Dermis blood vessel endothelial cell (primary cell): ENCODE data around the gene UTP3. TPM values are rescaled to one million over a fixed set of nuclear protein-coding genes. Genes with fewer than 3 reads are reported as not detected.
"Not testable (repeated sequence)": the region's sequence is repeated elsewhere in the genome, so short reads cannot be mapped to it uniquely, and the experiment has no call there.

Experiments
- DNase-seq: peaks from one replicate; pipeline ENCODE4 v3.0.0; 2010
- total RNA-seq: library from RNA; depleted of rRNA; stranded (reverse); fragments of >200 nt; gene quantifications from 2 replicates; pipeline ENCODE4 v1.2.3, GENCODE V29; 2014

The UTP3 gene
- total RNA-seq, 1 donor from 2014 or later = 20.8 TPM

DNA sequence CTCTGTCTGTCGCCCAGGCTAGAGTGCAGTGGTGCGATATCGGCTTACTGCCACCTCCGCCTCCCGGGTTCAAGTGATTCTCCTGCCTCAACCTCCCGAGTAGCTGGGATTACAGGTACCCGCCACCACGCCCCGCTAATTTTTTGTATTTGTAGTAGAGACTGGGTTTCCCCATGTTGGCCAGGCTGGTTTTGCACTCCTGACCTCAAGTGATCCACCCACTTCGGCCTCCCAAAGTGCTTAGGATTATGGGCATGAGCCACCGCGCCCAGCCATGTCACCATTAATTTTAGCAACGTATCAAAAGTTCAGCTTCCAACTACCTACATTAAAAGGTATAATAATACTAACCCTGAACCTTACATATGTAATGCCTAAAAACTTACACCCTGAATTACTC is 940 bp upstream of the UTP3 start:
- no peak for DNase-seq

DNA sequence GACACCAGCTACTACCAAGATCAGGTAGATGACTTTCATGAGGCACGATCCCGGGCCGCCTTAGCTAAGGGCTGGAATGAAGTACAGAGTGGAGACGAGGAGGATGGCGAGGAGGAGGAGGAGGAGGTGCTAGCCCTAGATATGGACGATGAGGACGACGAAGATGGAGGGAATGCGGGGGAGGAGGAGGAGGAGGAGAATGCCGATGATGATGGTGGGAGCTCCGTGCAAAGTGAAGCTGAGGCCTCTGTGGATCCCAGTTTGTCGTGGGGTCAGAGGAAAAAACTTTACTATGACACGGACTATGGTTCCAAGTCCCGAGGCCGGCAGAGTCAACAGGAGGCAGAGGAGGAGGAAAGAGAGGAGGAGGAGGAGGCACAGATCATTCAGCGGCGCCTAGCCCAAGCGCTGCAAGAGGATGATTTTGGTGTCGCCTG is 481 bp downstream of the UTP3 start:
- DNase-seq = no peak

DNA sequence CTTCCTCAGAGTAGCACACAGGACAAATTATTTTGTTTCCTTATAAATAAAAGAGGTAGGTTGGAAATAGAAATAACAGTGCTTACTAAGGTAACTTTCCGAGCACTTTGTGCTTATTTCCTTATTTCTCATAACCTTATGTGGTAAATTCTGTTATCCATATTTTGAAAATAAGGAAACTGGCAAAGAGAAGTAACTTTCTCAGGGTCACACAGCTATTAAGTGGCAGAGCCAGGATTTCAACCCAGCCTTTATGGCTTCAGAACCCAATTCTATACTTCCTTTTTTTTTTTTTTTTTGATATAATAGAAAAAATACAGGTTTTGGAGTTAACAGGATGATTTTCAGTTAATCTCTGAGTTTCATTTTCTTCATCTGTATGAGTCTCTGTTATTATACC is 3.3 kb downstream of the UTP3 start:
- no peak for DNase-seq

GRCh38 chr4:70694633-70695032 is 6.3 kb downstream of the UTP3 start:
- DNase-seq = not testable (repeated sequence)

DNA sequence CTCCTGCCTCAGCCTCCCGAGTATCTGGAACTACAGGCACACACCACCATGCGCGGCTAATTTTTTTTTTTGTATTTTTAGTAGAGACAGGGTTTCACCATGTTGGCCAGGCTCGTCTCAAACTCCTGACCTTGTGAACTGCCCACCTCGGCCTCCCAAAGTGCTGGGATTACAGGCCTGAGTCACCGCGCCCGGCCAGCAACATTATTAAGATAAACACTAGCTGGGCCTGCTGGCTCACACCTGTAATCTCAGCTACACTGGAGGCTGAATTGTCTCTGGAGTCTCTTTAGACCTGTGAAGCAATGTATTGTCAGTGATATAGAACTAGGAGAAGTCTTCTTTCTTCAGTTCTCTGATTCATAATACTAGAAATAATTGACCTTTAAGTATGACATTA is 10.1 kb downstream of the UTP3 start:
- DNase-seq = not testable (repeated sequence)

DNA sequence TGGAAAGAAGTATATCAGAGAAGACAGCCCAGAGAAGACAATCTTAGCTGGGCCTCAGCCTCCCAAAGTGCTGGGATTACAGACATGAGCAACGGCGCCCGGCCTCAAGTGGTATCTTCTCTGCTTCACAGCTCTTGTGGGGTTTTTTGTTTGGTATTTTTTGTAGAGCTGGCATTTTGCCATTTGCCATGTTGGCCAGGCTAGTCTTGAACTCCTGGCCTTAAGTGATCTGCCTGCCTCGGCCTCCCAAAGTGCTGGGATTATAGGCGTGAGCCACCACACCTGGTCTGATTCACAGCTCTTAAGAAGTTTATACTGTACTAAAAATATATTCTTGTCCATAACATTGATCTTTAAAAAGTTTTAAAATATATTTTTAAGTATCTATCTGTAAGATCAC is 12.4 kb downstream of the UTP3 start:
- DNase-seq = no peak

- no peak for DNase-seq
Observed at GRCh38 chr4:70701271-70701670, 12.9 kb downstream of the UTP3 start.

DNA sequence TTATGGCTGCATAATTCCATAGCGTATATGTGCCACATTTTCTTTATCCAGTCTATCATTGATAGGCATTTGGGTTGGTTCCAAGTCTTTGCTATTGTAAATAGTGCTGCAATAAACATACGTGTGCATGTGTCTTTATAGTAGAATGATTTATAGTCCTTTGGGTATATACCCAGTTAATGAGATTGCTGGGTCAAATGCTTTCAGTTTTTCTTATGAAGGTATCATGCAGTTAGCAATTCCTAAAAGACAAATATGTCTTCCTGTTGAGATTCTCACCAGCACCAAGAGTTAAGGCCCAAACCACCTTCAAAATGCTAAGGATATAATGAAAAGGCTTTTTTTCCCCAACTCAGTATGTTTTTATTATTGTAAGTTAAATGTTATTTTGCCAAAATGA is 14.3 kb downstream of the UTP3 start:
- not testable (repeated sequence) for DNase-seq

- peak; percentile 43 for DNase-seq
Observed at GRCh38 chr4:70703619-70704214, 15.4 kb downstream of the UTP3 start.

DNA sequence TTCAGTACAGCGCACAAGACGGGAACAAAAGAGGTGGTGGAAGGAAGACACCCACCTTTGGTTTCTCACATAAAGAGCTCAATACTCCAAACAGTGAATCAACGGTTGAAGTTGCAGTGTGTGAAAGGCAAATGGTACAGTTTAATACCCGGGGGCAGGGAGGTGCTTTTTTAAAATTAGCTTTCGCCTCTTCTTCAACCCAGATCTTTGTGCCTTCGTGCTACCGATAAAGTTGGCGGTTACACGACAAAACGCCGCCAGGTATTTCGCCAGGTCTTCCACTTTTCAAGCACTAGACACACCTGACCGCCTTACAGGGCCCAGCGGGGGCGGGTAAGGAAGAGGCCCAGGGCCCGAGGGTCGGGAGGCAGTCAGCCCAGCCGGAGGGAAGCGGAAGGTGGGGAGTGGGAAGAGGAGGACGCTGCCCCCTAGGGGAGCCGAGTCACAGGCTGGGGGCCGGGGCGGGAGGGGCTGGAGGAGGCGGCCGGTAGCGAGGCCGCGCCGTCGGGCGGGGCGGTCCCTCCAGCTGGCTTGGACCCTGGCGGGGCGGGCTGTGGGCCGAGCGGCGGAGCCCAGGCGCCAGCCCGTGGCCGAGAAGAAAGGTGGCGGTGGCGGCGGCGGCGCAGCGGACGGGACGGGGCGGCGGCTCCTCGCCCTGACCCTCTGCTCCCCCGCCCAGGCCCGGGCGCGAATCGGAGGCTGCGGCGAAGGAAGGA is 16.0 kb downstream of the UTP3 start:
- peak; percentile 88 for DNase-seq

GRCh38 chr4:70704931-70705182 is 16.5 kb downstream of the UTP3 start:
- DNase-seq = no peak

DNA sequence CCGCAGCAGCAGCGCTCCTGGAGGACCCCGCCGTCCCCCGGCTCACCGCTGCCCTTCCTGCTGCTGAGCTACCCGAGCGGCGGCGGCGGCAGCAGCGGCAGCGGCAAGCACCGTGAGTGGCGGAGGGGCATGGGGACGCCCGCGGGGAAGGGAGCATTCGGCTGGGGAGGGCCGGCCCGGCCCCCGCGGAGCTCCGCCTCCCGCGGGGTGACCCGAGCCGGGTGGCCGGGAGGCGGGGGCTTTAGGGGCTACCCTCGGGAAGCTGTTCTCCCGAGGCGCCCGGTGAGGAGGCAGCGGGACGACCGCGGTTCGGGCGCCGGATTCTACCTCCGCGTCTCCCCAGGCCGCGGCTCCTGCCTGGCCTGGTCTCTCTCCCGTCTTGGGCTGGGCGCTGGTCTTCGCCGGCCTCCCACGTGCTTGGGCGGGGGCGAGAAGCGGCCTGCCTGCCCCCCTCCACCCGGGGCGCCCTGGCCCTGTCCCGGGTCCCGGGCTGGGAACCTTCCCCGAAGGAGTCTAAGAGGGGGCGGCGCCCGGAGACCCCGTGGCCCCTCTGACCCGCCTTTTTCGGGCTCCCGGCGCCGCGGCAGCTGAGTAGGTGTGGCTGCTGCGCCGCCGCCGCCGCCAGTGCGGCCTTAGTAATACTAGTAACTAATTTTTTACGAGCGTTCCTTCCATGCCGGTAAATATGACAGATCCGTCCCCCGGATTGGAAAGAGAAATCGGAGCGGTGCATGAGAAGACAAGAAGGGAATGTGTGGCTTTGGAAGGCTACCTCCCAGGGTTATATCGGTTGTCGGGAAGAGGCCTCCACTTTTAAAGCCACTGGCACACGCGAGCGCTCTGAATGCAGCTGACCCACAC is 17.1 kb downstream of the UTP3 start:
- DNase-seq = peak; percentile 65

DNA sequence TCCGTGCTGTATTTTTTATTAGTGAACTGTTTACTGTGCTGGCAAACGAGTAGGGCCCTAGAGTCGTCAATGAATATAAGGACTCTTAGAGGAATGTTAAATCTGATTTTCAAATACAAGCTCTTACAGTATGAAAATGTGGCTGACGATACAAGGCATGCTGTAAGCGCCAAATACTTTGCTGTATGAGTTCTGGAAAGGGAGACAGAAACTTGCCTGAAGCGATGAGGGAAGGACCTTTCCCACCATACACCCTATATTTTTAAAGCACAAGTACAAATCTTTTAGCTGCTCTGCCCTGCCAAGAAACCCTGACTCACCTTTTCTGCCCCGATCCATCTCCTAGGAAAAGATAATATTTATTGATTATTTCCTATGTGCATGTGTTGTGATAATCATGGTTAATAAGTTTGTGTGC is 17.7 kb downstream of the UTP3 start:
- no peak for DNase-seq

DNA sequence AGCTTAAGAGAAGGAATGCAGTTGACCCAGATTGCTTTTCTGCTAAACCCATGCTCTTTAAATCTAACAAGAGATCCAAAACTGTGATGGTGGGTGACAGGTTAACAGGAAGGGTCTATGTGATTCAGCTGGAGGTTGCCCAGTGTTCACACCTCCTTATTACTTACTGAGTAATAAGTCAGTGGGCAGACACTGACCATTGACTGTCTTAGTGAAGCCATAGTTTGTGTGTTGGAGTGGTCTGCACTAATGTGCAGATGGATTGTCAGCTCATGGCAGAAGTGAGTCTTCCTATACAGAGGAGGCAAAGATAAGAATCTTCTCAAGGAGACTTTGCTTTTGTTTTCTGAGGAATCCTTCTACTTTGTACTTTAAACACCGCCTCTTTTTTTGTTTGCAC is 18.2 kb downstream of the UTP3 start:
- DNase-seq = peak; percentile 34

DNA sequence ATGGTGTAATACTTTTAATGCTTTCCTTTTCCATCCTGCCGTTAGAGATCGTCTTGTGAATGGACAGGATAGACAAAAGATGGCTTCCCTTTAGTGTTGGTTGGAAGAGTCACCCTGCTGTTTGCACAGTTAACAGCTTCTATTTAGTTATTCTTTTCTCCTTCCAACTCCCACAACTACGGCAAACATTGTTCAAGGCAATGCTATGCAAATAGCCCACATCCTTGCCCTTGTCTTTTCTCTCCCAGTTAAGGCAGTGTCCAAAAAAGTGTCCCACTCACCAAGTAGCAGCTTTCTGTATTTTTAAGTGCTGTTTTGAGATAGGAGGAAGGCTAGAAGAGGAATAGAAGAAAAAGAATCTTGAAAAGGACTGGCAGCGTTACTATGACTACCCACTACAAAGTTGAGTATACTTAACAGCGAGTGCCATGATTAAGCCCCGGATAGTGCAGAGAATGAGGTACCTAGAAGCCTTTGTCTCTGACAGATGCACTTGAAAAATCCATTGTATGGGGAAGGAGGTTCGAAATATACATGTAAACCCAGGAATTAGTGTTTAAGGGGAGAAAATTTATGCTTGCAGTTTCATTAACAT is 21.4 kb downstream of the UTP3 start:
- DNase-seq = no peak

DNA sequence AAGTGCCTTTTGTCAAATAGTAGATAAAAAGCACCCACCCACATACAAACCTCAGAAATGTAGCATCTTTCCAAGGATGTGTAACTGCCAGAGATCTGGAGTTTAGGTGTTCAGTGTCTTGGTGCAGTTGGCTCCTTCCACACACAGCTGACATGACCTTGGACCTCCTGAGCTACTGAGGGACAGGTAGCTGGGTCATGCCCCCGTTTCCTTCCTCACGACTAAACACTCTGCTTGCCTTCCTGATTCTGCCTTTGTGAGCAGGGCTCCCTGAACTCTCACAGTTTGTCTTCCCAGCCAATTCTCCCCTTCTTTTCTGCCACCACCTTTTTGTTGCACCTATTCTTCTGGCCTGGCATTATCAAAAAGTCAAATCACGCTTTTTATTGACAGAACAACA is 23.3 kb downstream of the UTP3 start:
- DNase-seq = no peak

DNA sequence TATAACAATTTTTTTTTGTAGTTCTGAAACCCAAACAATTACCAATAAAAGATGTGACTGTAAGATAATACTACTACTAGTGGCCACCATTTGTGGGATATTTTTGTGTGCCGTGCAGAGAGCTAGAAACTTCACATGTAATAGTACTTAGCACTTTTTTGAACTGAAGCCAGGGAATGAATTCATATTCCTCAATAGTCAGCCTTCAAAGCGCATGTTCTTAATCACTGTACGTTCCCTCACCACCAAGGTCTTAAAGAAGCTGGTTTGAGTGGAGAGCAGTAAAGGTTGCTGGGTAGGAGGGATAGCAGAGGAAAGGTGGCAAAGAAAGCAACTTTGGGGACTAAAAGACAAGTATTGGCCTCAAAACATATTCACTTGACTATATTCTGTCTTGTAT is 23.8 kb downstream of the UTP3 start:
- no peak for DNase-seq

DNA sequence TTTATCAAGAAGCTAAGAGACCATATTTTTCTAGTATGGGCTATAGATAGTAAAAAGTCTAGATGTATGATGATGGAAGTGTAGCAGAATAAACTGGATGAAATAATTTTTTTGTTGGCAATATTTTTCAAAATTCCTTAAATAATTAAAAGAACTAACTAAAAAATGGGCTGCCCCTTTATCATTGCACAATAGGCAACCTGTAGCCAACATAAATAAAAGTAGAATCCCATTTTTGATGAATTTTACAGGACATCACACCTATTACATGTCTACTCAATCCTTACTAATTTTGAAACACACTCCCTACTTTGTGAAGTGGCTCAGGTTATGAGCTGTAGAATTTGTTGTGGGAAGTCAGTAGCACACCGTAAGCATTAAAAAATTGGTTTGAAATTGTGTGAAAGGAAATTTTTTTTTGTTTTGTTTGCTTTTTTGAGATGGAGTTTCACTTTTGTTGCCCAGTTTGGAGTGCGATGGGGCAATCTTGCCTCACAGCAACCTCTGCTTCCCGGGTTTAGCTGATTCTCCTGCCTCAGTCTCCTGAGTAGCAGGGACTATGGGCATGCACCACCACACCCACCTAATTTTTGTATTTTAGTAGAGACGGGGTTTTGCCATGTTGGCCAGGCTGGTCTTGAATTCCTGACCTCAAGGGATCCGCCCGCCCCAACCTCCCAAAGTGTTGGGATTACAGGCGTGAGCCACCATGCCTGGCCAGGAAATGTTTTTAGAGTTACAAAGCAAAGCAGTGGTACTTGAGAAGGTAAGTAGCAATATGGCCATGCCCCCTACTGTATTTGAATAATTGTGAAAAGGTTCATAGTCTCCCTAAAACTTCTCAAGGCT is 24.5 kb downstream of the UTP3 start:
- DNase-seq = no peak

GRCh38 chr4:70713453-70714078 is 25.2 kb downstream of the UTP3 start:
- DNase-seq = no peak

- no peak for DNase-seq
Observed at GRCh38 chr4:70714079-70714887, 26.0 kb downstream of the UTP3 start.

- DNase-seq = no peak
Observed at GRCh38 chr4:70715097-70715496, 26.8 kb downstream of the UTP3 start.
